GM12873 (cell line): ENCODE measurements around the gene LRRC32.

ENCODE experiments used
- TF ChIP-seq, protein P1 (sequence below): IDR thresholded peaks from 2 replicates; pipeline ENCODE4 v1.5.1; 2012; ENCODE audit warnings: low read depth, mild to moderate bottlenecking, moderate library complexity, low read length, control low read depth; ENCODE audit not compliant: insufficient read depth; ENCODE audit errors: missing control alignments

The LRRC32 gene

DNA sequence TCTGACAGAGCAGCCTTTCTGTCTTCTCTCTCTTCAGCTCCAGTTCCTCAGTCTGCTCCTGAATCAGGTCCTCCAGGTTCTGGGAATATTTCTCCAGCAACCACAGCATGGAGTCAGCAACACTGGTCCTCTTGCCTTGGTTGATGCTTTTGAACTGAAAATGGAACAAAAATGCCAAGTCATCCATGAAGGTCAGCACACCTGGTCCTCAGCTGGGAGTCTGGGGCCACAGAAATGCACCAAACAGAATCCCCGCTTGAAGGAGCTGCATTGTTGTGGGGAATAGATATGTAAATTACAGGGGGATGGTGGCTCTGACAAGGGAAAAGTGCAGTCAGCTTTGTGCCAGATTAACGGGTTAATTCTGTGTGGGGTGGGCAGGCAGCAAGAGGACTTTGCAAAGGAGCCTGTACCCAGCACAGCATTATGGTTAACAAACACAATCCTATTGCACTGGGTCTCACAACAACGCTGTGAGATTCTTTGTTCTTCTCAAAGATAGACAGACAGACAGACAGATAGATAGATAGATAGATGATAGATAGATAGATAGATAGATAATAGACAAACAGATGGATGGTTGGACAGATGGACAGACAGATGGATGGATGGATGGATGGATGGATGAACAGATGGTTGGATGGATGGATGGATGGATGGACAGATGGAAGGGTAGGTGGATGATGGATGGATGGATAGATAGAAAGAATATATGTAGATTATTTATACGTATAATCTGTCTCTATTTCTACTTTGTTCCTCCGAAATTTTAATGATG is 33.8 kb upstream of the LRRC32 start:
- TF ChIP-seq, protein P1, sequence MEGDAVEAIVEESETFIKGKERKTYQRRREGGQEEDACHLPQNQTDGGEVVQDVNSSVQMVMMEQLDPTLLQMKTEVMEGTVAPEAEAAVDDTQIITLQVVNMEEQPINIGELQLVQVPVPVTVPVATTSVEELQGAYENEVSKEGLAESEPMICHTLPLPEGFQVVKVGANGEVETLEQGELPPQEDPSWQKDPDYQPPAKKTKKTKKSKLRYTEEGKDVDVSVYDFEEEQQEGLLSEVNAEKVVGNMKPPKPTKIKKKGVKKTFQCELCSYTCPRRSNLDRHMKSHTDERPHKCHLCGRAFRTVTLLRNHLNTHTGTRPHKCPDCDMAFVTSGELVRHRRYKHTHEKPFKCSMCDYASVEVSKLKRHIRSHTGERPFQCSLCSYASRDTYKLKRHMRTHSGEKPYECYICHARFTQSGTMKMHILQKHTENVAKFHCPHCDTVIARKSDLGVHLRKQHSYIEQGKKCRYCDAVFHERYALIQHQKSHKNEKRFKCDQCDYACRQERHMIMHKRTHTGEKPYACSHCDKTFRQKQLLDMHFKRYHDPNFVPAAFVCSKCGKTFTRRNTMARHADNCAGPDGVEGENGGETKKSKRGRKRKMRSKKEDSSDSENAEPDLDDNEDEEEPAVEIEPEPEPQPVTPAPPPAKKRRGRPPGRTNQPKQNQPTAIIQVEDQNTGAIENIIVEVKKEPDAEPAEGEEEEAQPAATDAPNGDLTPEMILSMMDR: no peak

DNA sequence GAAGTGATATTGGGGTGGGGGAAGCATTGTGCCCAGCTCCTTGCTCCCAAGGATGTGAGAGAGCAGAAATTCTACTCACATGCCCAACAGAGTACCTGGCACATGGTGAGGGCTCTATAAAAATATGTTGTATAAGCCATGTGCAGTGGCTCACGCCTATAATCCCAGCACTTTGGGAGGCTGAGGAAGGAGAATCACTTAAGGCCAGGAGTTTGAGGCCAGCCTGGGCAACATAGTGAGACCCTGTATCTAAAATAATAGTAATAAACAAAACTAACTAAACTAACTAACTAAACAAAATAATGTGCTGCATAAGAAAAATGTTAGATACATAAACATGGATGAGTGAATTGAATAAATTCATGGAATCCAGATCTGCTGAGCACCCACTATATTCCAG is 33.2 kb upstream of the LRRC32 start:
- TF ChIP-seq, protein P1: no peak

DNA sequence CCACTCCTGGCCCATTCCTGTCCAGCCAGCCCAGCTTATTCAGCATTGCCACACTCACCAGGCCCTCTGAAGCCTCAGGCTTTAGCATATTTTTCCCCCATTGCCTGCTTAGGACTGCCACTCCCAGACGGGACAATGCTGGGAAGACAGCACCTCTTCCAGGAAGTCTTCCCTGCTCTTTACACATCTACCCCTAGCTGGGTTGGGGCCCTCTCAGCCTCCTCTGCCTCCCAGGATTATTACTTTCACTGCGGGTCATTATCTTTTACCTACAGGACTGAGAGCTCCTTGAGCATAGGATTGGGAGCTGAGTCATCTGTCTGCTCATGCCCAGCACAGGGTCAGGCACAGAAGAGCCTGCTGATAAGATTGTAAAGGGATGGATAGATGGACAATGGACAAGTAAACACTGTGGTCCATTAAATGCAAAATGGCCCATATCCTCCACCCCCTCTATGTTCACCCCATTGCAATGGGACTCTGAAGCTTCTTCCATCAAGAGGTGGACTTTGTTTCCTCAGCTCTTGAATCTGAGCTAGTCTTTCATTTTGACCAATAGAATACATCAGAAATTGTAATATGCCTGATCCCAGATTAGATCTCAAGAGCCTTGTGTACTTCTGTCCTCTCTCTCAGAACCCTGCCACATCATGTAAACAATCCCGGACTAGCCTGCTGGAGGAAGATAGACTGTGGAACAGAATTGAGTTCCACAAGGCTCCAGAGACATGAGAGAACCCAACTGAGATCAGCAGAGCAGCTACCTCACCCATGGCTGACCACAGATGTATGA is 32.0 kb upstream of the LRRC32 start:
- TF ChIP-seq, protein P1: no peak

DNA sequence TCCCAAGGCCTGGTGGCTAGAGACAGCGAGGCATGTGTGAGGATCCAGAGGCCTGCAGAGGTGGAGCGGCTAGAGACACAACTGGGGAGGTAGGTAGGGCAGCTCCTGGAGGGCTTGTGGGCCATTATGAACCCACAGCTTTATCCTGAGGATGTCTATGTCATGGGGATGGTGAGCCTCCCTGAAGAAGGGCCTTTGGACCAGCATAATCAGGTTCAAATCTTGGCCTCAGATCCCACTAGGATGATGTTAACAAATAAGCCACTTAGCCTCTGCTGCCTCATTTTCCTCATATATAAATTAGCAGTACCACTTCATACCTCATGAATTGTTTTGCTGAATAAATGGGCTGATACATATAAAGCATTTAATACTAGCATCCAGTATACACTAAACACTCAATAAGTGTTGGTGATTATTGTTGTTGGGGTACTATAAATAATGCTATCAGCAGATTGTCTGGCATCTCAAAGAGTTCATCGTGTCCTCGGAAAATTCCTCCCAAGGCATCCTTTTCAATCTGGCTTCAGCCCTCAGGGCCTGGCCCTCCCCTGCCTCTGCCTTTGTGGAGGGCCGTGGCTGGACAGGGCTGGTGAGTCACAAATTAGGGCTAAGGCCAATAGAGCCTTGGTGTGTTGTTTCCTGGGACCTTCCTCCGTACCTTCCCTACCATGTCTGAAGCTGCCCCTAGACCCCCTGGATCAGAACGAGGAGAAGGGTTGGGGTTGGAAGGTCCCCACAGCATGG is 30.9 kb upstream of the LRRC32 start:
- TF ChIP-seq, protein P1: no peak

GRCh38 chr11:76700177-76701100 is 29.9 kb upstream of the LRRC32 start:
- TF ChIP-seq, protein P1: no peak

GRCh38 chr11:76699451-76700091 is 29.0 kb upstream of the LRRC32 start:
- TF ChIP-seq, protein P1: no peak
